ENCODE results near the gene DCAF8.
"Not testable (repeated sequence)": the region's sequence is repeated elsewhere in the genome, so short reads cannot be mapped to it uniquely, and the experiment has no call there.

DCAF8 gene

DNA sequence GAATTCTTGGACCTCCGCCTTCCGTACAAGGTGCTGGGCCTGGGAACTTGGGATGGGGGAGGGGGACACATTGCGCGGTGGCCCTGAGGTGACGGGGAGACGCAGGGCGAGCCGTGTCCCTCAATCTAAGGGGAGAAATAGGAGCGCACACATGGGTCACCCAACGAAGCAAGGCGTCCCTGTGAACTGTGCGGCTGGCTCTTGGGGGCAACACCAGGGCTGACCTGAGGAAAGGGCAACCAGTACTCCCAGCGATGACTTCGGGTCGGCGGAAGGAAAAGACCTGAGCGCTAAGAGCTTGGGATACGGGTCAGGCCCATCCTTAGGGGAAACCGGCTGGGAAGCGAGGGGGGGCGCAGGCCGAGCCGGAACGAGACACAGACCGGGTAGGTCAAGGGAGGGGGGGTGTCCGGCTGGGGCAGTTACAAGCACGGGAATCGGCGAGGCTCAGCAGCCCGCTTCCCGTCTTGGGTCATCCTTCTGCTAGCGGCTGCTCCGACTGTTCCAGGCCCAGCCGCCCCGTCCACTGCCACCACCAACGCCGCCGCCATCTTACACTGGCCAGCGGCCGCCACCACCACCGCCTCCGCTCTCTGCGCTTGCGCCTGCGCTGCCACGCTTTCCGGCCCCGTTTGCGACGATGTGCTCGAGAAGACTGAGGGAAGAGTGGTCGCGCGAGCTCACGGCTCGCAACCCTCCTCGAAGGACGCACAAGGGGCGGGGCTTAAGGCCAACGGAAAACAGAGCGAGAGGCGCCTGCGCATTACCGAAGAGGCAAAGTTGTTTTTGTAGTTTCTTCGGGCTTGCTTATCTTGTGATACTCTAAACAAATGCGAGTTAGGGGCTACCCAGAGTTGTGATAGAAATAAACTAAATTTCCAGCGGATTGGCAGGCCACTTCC is at the start of gene DCAF8:
DCAF8 (minus strand) TSS at position 657 of the 902 bp plus-strand sequence. CDS start 18,541 bp downstream, outside the sequence.
- DNase-seq = peak; percentile 97 to 98

DNA sequence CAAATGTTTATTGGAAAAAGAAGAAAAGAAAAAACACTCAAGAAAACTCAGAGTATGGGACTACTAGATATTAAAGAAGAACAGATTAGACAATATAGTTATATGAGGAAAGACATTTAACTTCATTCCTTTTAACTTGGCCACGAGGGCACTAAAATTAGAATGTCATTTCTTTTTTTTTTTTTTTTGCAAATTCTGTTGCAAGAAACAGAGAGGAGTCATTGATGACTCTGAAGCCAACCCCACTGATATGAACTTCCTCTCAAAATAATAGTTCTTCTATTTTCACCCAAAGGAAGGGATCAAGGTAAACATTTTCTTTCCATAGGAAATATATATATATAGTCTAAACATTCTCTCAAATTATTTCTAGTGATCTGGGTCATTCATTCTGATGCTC is 47.2 kb upstream of the DCAF8 start:
- no peak for DNase-seq

DNA sequence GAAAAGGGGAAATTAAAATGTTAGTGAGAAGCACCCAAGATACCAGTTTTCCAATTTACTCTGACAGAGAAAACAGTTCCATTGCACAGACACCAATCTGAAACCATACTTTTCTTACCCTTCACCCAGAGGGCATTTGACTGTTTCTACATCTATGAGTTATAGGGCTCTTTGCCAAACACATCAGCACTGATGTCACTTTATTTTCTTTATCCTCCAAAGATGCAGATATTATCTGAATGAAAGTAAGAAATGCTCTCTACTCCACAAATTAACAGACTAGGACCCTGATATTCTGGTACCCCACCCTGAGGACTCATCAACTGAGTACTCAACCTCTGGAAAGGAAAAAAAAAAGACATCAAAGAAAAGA is 46.8 kb upstream of the DCAF8 start:
- no peak for DNase-seq

DNA sequence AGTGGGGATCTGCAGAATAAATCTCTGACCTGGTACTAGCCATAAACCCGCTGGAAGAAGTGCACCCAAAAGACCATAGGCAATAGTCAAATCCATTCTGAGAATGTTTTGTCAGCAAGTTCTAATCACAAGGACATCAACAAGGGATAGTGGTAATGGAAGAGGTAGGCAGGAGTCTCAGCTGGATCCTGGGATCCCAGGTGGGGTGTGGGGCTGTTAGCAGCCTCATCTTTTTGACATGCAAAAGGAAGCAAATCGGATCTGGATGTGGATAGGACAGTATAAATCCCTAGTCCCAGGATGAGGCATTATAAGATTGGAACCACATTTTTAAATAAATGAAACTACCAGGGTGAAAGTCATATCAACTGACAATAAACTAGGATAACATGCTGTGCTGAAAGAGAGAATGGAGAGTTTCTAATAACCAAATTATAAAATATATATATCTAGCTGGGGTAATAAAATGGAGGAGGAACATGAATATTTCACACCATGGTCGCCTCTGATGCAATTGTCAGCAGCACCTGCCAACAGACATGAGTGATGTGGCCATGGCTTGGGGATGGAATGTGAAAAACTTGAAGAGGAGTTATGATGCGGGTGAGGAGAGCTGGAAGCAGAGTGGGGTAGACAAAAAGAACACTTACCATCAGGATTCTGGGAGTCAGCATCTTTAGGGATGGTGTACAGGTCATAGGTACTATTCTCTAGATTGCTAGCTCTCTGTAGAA is 46.3 kb upstream of the DCAF8 start:
- DNase-seq = no peak

DNA sequence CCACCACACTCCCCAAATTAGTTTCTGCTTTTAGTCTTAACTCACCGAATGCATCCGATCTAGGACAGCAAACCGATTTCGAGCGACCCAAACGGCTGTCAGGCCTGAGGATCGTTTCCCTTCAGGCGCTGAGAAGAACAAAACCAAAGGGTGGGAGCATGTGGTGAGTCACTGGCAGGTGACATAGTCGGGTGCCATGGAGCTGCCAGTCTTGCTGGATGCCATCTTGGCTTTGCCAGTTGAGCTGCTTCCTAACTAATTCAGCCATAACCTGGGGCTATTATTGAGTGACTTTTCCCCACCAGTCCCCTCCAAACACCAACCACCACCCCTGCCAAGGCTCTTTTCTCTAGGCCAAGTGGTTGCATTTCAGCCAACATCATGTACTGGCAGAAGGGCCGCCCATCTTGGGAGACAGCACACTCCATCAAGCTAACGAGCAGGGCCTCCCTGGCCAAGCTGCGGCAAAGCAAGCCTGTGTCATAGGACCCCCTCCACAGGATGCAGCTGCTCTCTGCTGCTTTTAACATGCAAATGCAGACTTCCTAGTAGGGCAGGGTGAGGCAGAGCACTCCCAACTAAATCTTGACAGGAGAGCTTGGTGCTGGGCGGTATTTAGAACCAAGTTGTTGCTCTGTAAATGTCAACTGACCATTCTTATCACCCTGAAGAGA is 44.9 kb upstream of the DCAF8 start:
- no peak for DNase-seq

DNA sequence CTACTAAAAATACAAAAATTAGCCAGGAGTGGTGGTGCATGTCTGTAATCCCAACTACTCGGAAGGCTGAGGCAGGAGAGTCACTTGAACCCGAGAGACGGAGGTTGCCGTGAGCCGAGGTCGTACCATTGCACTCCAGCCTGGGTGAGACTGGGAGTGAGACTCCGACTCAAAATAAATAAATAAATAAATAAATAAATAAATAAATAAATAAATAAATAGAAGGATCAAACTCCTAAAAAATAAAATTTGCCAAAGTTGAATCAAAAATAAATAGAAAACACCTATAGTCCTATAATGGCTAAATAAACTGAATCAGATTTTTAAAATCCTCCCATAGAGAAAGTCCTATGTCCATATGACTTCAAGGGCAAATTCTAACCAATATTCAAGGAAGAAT is 37.8 kb upstream of the DCAF8 start:
- no peak for DNase-seq

DNA sequence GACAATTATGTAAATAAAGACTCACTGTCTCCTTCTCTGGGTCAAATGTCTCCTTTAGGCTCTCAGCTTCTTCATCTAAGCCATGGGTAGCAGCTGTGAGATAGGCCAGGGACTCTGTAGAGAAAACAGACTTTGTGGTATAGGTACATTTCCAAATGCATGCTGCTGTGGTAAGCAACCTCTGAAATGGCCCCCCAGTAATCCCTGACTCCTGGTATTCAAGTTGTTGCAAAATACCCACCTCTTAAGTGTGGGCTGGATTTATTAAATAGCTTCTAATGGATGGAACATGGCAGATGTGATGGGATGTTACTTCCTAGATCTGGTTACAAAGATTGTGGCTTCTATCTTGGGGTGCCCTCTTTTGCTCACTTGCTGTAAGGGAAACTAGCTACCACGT is 33.7 kb upstream of the DCAF8 start:
- DNase-seq = no peak

DNA sequence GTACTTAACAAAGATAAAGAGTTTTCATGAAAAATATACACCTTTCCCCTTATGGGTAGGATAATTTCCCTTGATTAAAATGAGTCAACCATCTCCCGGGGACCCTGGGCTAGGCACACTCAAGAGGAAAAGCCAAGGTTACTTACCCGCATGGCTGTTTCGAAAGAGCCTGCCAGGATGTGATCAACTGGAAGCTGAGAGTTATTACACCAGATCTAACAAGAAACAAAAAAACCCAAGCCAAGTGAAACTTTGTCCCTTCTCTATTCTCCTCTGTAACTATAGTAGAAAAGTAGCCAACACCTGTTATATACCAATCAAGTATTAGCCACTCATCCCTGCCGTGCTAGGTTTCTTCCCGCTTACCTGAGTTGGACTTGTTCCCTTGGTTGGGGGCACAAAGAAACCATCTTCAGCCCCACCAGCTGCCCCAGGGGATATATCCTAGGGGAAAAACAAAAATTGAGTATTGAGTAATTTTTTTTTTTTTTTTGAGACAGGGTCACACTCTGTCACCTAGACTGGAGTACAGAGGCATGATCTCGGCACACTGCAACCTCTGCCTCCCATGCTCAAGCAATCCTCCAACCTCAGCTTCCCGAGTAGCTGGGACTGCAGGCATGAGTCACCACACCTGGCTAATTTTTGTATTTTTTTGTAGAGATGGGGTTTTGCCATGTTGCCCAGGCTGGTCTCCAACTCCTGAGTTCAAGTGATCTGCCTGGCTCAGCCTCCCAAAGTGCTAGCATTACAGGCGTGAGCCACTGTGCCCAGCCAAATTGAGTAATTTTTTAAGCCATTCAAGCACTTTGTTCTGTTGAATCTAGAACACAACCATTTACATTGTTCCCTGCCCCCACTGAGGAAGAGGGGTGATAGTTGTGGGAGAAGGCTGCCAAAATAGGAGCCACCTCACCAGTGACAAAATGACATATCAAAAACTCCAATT is 30.9 kb upstream of the DCAF8 start:
- no peak for DNase-seq

DNA sequence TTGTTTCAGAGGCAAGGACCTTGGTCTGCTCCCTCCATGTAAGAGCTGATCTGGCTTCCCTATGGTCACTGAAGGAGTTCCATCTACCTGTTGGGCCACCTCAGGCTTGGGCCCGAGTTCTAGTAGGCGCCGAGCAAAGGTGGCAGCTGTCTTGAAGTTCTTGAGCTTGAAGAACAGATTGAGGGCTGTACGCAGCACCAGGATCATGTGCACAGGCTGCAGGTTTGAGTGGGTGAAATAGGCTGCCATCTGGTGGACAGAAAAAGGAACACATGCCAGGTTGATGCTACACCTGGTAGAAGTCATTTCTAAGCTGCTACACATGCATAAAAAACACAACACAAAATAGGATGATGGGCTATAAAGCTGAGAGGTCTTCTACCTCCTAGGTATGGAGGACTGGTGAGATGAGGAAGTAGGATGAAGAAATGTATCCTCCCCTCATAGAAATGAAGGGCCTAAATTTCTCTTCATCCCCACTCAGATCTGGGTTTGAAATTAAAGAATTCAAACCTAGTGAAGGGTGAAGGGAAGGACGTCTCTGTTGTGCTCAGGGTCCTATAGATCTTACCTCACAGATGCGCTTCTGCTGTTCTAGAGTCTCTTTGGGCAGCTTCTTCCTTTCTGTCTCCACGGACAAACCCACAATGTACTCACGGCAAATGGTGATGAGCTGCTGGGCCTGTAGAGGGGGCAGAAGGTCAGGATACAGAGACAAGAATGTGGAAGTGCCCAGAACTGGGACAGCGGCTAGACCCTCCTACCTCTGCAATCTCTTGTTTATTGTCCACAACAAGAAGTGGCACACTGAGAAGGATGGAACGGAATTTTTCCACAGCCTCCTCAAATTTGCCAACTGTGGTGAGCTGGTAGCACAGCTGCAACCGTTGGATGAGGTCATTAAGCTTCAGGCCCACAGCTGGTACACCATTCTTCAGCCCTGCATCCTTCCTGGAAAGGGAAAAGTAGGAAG is 29.2 kb upstream of the DCAF8 start:
- DNase-seq = peak; percentile 37 to 55

DNA sequence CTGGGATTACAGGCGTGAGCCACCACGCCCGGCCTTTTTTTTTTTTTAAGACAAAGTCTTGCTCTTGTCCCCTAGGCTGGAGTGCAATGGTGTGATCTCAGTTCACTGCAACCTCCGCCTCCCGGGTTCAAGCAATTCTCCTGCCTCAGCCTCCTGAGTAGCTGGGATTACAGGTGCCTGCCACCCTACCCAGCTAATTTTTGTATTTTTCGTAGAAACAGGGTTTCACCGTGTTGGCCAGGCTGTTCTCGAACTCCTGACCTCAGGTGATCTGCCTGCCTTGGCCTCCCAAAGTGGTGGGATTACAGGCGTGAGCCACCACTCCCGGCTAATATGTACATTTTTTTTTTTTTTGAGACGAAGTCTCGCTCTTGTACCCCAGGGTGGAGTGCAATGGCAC is 25.4 kb upstream of the DCAF8 start:
- DNase-seq = not testable (repeated sequence)

DNA sequence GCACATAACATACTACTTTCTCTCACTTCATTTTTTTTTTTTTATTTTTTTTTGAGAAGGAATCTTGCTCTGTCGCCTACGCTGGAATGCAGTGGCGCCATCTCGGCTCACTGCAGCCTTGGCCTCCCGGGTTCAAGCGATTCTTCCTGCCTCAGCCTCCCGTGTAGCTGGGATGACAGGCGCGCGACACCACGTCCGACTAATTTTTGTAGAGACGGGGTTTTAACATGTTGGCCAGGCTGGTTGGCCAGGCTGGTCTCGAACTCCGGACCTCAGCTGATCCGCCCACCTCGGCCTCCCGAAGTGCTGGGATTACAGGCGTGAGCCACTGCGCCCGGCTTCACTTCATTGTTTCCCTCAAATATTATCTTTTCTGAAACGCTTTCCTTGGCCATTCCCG is 23.2 kb upstream of the DCAF8 start:
- no peak for DNase-seq

DNA sequence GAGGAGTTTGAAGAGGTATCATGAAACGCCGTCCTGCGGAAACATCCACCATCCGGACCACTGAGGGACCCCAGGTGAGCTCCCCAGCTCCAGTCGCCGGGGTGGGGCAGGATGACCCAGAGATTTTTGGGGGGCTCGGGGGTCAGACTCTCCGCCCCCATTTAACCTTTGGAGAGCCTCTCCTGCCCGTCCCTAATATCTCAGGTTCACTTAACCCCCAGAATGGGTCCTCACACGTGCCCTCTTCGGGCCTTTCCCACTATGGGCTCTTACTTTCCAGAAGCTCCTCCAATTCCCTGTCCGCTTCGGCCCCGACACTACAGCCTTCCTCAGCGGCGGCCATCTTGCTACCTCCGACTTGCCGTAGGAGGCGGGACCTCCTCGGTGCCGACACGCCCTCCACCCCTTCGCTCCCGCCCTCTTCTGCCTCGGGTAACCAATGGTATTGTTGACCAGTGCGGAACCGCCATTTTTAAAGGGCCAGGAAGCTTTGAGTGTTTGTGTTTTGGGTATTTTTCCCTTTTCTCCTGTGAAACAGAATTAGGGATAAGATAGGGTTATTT is 22.5 kb upstream of the DCAF8 start, which contains the start of gene PEX19:
PEX19 (minus strand) TSS at position 352 of the 563 bp plus-strand sequence; CDS start at position 343, 9 bp downstream.
- DNase-seq = peak; percentile 88 to 91

DNA sequence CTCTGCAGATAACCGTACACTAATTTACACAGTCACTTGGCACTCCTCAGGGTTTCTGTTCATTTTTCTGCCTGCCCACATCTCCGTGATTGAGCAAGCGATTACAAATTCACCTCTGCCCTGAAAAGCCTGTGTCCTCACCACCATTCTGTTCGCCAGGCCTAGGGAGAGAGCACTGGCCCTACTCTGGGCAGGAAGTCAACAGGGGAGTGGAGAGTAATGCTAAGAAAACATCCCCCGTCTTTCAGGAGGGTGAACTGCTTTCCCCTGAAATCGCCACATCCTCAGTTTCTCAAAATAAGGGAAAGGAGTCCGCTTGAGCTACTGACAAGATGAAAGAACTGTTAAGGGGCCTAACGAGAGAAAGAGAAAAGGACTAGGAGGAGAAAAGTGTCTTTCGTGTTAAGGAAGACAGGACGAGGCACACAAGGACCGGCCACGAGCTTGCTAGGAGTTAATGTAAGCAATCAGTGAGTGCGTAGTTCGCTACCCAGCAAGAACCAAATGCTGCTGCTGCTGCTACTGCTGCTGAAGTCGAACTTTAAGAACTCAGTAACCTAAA is 22.0 kb upstream of the DCAF8 start:
- DNase-seq = no peak

DNA sequence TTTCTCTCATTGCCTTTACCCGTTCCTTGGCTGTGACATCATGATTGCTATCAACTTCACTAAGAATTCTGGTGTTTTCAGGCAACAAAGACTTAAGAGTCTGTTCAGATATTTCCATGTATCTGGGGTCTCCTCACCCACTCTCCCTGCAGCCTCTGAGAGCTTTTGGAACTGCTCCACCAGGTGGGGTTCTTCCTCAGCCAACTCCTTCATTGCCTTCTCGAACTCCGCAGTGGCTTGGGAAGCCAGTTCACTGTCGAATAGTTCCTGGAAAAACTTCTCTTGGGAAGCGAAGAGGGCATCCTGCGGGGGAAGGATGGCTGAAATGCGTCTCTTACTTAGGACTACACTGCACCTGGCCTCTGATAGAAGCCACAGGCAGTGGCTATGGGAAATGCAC is 20.5 kb upstream of the DCAF8 start:
- no peak for DNase-seq

DNA sequence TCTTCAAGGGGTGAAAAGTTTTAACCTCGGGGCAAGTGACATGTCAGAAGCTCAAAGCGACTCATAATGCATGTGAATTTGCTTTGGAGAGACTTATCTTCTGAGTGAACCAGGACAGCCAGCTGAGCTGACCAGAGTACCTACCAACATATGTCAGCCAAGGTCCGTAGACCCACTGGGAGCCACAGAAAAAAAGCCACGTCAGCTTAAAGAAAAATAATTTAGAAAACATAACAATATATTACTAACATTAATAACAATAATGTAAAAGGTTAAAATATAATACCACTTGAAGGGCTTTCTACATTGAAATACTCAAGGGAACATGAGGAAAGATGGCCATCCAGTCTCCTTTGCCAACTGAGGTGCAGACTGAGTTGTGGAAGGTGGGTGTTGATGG is 15.6 kb upstream of the DCAF8 start:
- no peak for DNase-seq

DNA sequence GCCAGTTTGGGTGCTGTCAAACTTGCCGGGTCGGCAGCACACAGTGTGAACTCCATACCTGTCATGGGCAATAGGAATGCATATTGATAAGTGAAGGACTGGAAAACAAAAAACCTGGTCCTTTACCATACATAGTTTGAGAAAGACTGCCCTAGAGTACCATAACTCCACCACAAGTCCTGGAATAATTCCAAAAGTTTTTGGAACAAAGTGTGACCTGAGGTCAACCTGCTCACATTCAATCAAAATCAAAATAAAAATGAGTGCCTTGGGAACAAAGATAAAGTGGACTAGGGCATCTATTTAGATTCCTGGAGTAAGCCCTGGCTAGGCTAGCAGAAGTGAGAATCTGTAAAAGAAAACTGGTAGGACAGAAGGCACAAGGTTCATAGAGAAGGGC is 15.0 kb upstream of the DCAF8 start:
- DNase-seq = no peak

DNA sequence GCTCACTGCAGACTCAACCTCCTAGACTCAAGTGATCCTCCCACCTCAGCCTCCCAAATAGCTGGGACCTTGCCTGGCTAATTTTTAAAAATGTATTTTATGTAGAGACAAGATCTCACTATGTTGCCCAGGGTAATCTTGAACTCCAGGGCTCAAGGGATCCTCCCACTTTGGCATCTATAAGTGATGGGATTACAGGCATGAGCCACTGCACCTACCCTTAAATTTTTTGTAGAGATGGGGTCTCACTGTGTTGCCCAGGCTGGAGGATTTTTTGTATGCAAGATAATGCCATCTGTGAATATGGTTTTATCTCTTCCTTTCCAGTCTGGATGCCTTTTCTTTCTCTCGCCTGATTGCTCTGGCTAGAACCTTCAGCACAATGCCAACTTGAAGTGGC is 8.7 kb upstream of the DCAF8 start:
- no peak for DNase-seq

DNA sequence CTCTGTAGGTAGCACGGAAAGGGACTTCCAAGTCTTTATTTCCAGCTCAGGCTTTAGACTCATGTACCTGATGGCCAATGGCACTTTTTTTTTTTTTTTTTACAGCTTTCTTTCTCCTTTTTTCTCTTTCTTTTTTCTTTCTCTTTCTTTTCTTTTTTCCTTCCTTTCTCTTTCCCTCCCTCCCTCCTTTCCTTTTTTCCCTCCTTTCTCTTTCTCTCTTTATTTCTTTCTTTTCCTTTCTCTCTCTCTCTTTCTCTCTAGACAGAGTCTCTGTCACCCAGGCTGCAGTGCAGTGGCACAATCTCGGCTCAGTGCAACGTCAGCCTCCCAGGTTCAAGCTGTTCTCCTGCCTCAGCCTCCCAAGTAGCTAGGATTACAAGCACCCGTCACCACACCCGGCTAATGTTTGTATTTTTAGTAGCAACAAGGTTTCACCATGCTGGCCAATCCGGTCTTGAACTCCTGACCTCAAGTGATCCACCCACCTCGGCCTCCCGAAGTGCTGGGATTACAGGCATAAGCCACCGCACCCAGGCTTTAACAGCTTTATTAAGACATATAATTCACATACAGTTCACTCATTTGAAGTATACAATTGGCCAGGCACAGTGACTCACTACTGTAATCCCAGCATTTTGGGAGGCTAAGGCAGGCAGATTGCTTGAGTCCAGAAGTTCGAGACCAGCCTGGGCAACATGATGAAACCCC is 5.1 kb upstream of the DCAF8 start:
- DNase-seq = no peak

DNA sequence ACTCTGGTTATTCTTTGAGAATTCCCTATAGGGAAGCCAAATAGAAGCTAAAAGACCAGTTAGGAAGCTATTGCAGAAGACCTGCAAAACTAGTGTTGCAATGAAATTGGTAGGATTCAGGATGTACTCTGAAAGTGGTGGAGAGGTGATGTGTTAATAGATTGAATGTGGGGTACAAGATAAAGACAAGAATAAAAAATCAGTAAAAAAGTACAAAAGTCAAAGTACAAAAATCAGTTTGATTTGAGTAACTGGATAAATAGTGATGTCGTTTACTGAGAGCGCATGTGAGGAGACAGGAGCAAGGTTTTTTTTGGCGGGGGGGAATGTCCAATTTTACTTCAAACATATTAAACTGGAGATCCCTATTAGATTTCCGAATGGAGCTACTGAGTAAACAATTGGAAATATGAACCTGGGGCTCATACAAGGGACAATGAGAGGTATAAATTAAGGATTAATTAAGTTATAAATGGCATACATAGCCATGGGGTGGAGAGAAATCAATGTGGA is 2.5 kb upstream of the DCAF8 start:
- no peak for DNase-seq

DNA sequence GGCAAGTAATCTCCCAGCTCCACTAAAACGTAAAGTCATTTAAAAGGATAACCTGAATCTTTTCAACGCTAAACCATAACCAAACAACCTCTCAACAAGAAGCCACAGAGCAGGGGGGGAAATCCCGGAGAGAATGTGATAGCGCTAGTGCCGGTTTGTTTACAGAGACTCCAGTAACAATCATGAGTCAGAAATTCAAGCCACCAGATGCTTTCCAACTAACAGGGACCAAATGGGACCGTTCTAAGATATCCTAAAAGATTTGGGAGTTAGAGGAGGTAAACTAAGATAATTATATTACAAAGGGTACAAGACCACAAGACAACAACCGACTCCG is 825 bp downstream of the DCAF8 start:
- peak; percentile 49 to 55 for DNase-seq
